ENCODE measurements around the gene IVD. TPM values are rescaled to one million over a fixed set of nuclear protein-coding genes. Genes with fewer than 3 reads are reported as not detected.
A peak's percentile ranks its signal among the peaks of the same experiment; 100 is the strongest.

Gene IVD
- total RNA-seq, 1 experiment from 2014 or later: 58.9 TPM

DNA sequence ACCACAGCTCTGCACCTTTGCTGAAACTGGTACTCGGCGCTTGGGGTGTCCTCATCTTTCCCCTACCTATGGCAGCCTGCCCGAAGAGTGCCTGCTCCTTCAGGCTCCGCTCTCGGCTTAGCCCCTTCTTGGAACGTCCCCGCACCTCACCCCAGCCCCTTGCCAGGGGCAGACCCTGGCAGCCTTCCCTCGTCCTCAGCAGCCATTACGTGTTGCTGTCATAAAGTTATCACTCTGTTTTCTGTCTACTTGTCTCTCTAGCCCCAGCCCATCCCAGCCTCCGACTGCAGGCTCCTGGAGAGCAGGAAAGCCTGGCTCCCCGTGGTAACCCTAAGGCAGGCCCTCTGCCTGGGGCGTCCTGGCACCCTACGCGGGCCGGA lies 30.1 kb downstream of the IVD start:
- Histone ChIP-seq H3K27me3 (ENCODE audit: low read length) (no peaks in the 10 kb centered on the region), H3K27ac (ENCODE audit: low read length) (no peak overlapping the region), H2AFZ (ENCODE audit: low read length) (peak overlapping the region; percentile 74), H3K9me2 (replicated peaks; ENCODE audit: low read length) (no peaks in the 10 kb centered on the region), H3K79me2 (ENCODE audit: low read length) (no peaks in the 10 kb centered on the region), H3K4me1 (ENCODE audit: insufficient read depth, low read length) (peaks cover 13% of the 10 kb centered on the region), H4K20me1 (ENCODE audit: low read length) (no peaks in the 10 kb centered on the region), H3K4me3 (ENCODE audit: low read length) (peak overlapping the region; percentile 50; the same call in 1 of the 2 replicates), H3K4me2 (ENCODE audit: low read length) (peak overlapping the region; percentile 80), H3K9me3 (ENCODE audit: low read length) (no peaks in the 10 kb centered on the region), H3K36me3 (ENCODE audit: low read depth, low read length) (no peaks in the 10 kb centered on the region), H3F3A (ENCODE audit: low read length, unreplicated experiment) (no peaks in the 10 kb centered on the region), H3K9ac (ENCODE audit: low read length) (no peak overlapping the region)
- no peak for DNase-seq
- BruUV-seq (replicated peaks): no TSS peak
- POLR2A ChIA-PET (ENCODE audit: unreplicated experiment): no interaction called here
- CTCF ChIA-PET: interaction anchor here (0.5 to 0.6 kb wide), 2 partner anchors 350 to 467 kb away, joined by 3 read pairs; no protein-coding TSS in a partner anchor
- TF ChIP-seq EZH2 (IDR thresholded peaks at IDR 0.05; ENCODE audit: low read length, unreplicated experiment): no peak
- TF ChIP-seq EZH2phosphoT487 (IDR thresholded peaks at IDR 0.05; ENCODE audit: borderline replicate concordance, low read length): no peak
- TF ChIP-seq, protein P1, sequence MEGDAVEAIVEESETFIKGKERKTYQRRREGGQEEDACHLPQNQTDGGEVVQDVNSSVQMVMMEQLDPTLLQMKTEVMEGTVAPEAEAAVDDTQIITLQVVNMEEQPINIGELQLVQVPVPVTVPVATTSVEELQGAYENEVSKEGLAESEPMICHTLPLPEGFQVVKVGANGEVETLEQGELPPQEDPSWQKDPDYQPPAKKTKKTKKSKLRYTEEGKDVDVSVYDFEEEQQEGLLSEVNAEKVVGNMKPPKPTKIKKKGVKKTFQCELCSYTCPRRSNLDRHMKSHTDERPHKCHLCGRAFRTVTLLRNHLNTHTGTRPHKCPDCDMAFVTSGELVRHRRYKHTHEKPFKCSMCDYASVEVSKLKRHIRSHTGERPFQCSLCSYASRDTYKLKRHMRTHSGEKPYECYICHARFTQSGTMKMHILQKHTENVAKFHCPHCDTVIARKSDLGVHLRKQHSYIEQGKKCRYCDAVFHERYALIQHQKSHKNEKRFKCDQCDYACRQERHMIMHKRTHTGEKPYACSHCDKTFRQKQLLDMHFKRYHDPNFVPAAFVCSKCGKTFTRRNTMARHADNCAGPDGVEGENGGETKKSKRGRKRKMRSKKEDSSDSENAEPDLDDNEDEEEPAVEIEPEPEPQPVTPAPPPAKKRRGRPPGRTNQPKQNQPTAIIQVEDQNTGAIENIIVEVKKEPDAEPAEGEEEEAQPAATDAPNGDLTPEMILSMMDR (conservative IDR thresholded peaks at IDR 0.05; ENCODE audit: low read depth, low read length): no peak
- no peak for ATAC-seq
- intact Hi-C loops (cut with micrococcal nuclease): no loop called here

DNA sequence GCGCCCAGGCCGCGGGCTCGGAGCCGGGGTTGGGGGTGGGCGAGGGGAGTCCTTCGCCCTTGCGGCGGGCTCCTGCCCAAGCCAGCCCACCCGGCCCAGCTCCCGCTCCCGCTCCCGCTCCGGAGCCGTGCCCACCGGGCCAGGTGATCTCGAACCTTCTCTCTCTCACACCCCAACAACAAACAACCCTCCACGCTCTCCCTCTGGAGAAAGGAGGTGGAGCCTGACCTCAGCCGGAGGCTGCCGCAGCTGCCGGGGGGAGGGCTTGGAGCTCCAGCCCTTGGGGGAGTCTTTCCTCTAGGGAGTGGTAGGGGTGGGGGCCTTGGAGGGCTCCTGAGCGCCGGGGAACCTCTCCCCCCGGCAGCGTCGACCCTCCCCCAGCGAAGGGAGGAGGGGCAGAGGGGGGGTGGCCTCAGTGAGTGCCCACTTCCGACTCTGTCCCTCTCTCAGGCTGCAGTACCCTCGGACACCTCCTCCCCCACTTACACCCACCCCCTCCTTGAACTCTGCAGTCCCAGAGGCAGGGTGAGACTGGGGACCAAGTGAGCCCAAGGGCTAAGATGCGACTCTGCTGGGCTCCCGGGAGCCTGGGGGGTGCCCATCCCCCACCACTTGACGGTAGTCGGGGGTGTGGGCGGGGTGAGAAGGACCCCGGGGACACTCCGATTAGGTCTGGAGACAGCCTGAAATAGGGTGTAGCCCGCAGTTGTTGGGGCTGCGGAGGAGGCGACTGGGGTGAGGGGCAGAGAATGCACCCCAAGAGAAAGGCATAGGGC lies 30.7 kb downstream of the IVD start:
- Histone ChIP-seq H3K79me2 (ENCODE audit: low read length) (no peaks in the 10 kb centered on the region; the same call in 1 of the 2 replicates), H3F3A (ENCODE audit: low read length, unreplicated experiment) (no peaks in the 10 kb centered on the region), H3K4me3 (ENCODE audit: low read length) (peak overlapping the region; percentile 50), H3K9me3 (ENCODE audit: low read length) (no peaks in the 10 kb centered on the region), H3K4me1 (ENCODE audit: insufficient read depth, low read length) (peaks cover 13% of the 10 kb centered on the region), H3K9ac (ENCODE audit: low read length) (no peak overlapping the region), H4K20me1 (ENCODE audit: low read length) (no peaks in the 10 kb centered on the region), H3K27me3 (ENCODE audit: low read length) (no peaks in the 10 kb centered on the region), H3K36me3 (ENCODE audit: low read depth, low read length) (no peaks in the 10 kb centered on the region), H2AFZ (ENCODE audit: low read length) (peak overlapping the region; percentile 74), H3K9me2 (replicated peaks; ENCODE audit: low read length) (no peaks in the 10 kb centered on the region), H3K27ac (ENCODE audit: low read length) (no peak overlapping the region), H3K4me2 (ENCODE audit: low read length) (peak overlapping the region; percentile 80)
- ChIA-PET CTCF (interaction anchor here (0.5 kb wide), 1 partner anchor 350 kb away, joined by 3 read pairs; no protein-coding TSS in a partner anchor), POLR2A (ENCODE audit: unreplicated experiment) (no interaction called here)
- ATAC-seq (no peak), DNase-seq (no peak)
- no peak for TF ChIP-seq EZH2 (IDR thresholded peaks at IDR 0.05; ENCODE audit: low read length, unreplicated experiment)
- TF ChIP-seq, protein P1 (conservative IDR thresholded peaks at IDR 0.05; ENCODE audit: low read depth, low read length): no peak
- TF ChIP-seq EZH2phosphoT487 (IDR thresholded peaks at IDR 0.05; ENCODE audit: borderline replicate concordance, low read length): no peak
- BruUV-seq (replicated peaks): no TSS peak
- intact Hi-C loops (cut with micrococcal nuclease): no loop called here

Measured in PC-3 (cell line).